PFSK-1 (cell line): Measurements from ENCODE around the gene CCR2.

Experiments
- FOXP2 ChIP-seq: optimal IDR thresholded peaks from 2 replicates; pipeline ENCODE3; 2011; ENCODE audit warnings: borderline replicate concordance, control low read depth, inconsistent platforms; ENCODE audit not compliant: insufficient read depth; ENCODE audit errors: extremely low read length, extremely low read depth
- POLR2AphosphoS5 ChIP-seq: IDR thresholded peaks from 2 replicates; pipeline ENCODE4 v1.6.1; 2012; ENCODE audit warnings: low read depth, mild to moderate bottlenecking, control low read depth, low read length, moderate library complexity
- REST ChIP-seq, 2 experiments: IDR thresholded peaks; 2 replicates each; pipeline versions ENCODE4 v1.6.1 to v1.8.0; 2011 to 2012; ENCODE audit warnings: low read depth in 2 of 2, low read length in 2 of 2, control low read depth in 1 of 2, inconsistent platforms in 1 of 2, mild to moderate bottlenecking in 1 of 2, moderate library complexity in 1 of 2; ENCODE audit not compliant: insufficient read depth in 1 of 2
- SIN3A ChIP-seq: IDR thresholded peaks from 2 replicates; pipeline ENCODE4 v1.6.1; 2012; ENCODE audit warnings: mild to moderate bottlenecking, low read length, moderate library complexity, borderline replicate concordance; ENCODE audit not compliant: insufficient read depth
- TAF1 ChIP-seq: IDR thresholded peaks from 2 replicates; pipeline ENCODE4 v1.6.1; 2012; ENCODE audit warnings: low read length, control low read depth, borderline replicate concordance; ENCODE audit not compliant: insufficient read depth

The CCR2 gene

GRCh38 chr3:46349484-46350261, 4.2 kb upstream of the CCR2 start:
- TF ChIP-seq POLR2AphosphoS5 (no peak), FOXP2 (no peak), REST (IDR thresholded peaks at IDR 0.05; ENCODE audit: insufficient read depth in 1 of 2, low read depth in 2 of 2, low read length in 2 of 2) (no peak)

- TF ChIP-seq POLR2AphosphoS5: no peak
- TF ChIP-seq REST (IDR thresholded peaks at IDR 0.05; ENCODE audit: insufficient read depth in 1 of 2, low read depth in 2 of 2, low read length in 2 of 2): no peak
- TF ChIP-seq FOXP2: no peak
Observed at GRCh38 chr3:46350262-46350565, 3.7 kb upstream of the CCR2 start.

DNA sequence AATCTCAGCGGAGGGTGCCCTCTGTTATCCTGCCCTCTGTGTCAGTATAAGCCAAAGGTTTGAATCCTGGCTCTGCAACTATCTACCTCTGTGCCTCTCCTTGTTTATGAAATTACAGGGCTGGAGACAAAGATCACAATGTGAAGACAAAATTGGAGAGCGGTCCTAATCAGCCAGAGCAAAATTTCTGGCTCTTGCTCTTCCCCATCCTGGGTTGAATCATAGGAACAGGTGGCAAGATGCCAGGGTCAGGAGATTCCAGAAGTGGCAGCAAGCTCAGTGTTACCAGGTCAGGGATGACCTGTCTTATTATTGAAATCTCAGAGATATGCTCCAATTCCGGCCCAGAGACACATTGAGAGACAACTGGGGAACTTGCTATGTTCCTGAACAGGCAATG, 2.3 kb upstream of the CCR2 start:
- TF ChIP-seq FOXP2 (no peak), TAF1 (no peak), POLR2AphosphoS5 (no peak)

- TF ChIP-seq POLR2AphosphoS5 (no peak), FOXP2 (no peak), SIN3A (no peak), REST (IDR thresholded peaks at IDR 0.05; ENCODE audit: insufficient read depth in 1 of 2, low read depth in 2 of 2, low read length in 2 of 2) (no peak), TAF1 (no peak)
Observed at GRCh38 chr3:46353090-46353489, 821 bp upstream of the CCR2 start.

DNA sequence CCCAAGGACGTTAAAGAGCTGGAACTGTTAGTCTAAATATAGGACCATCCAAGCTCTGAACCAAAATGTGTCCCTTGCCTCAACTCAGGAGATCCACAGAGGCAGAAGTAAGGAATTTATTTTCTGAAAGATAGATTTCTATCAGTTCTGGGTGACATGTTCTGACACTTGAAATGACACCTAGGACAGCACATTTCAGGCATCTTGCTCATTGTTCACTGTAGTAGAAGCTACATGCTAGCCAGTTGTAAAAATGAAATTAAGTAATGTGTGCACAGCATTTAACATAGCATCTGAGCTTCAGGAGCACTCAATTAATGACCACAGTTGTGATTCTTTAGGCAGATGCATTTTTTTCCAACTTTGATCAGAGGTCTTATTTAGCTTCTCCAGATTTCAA, 567 bp downstream of the CCR2 start:
- TF ChIP-seq FOXP2 (no peak), POLR2AphosphoS5 (no peak), SIN3A (no peak), REST (IDR thresholded peaks at IDR 0.05; ENCODE audit: insufficient read depth in 1 of 2, low read depth in 2 of 2, low read length in 2 of 2) (no peak), TAF1 (no peak)
